Measurements from ENCODE around the gene RNF180. TPM values are rescaled to one million over a fixed set of nuclear protein-coding genes. Genes with fewer than 3 reads are reported as not detected.

Gene RNF180
- total RNA-seq, 4 donors from 2014 or later: 1.9 to 8.0 (median 3.2) TPM

DNA sequence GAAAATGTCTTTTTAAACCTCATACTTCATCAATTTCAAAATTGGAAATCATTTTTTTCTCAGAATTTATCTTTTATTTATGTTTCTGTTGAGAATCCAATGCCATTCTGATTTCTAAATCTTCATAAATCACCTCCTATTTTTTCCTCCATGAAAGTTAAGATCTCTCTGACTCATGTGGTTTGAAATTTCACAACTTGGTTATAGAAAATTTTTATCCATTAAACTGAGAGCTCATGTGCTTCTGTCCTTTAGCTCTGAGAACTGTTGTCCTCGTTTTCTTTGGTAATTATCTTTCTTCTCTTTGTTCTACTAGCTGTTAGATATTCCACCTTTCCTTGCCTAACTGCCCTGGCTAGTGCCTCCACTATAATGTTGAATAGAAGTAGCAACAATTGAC lies 1.5 kb upstream of the RNF180 start:
- intact Hi-C loops (cut with DNase I; ENCODE audit: low total_unique reads): no loop called here
- TF ChIP-seq EP300 (IDR thresholded peaks at IDR 0.05; ENCODE audit: low read depth) (no peak), POLR2AphosphoS5 (IDR thresholded peaks at IDR 0.05) (no peak), POLR2A (IDR thresholded peaks at IDR 0.05) (no peak)
- TF ChIP-seq, protein P1, sequence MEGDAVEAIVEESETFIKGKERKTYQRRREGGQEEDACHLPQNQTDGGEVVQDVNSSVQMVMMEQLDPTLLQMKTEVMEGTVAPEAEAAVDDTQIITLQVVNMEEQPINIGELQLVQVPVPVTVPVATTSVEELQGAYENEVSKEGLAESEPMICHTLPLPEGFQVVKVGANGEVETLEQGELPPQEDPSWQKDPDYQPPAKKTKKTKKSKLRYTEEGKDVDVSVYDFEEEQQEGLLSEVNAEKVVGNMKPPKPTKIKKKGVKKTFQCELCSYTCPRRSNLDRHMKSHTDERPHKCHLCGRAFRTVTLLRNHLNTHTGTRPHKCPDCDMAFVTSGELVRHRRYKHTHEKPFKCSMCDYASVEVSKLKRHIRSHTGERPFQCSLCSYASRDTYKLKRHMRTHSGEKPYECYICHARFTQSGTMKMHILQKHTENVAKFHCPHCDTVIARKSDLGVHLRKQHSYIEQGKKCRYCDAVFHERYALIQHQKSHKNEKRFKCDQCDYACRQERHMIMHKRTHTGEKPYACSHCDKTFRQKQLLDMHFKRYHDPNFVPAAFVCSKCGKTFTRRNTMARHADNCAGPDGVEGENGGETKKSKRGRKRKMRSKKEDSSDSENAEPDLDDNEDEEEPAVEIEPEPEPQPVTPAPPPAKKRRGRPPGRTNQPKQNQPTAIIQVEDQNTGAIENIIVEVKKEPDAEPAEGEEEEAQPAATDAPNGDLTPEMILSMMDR (IDR thresholded peaks at IDR 0.05): no peak
- Histone ChIP-seq H3K27me3 (peaks cover 37% of the 10 kb centered on the region), H3K27ac (no peak overlapping the region), H3K9me3 (no peaks in the 10 kb centered on the region), H3K4me1 (peaks cover 0 to 14% (median 6%) of the 10 kb centered on the region in 4 donors), H3K36me3 (no peaks in the 10 kb centered on the region), H3K4me3 (no peak overlapping the region)
- WGBS, 2 donors (ENCODE audit: low coverage in 1 of 2): 75 to 86% methylated on average over 1 of the region's 1 CpG
- no peak for DNase-seq
- in situ Hi-C loops (cut with MboI; ENCODE audit: low pct_ligation_motif_present in 1 of 4, low pct_unique_long_range_greater_than_20kb in 1 of 4, low sequenced_read_pairs in 3 of 4): loop anchor here in 1 of 4 donors (25.0 kb wide), 1 partner anchor 448 kb away; no protein-coding TSS in a partner anchor

DNA sequence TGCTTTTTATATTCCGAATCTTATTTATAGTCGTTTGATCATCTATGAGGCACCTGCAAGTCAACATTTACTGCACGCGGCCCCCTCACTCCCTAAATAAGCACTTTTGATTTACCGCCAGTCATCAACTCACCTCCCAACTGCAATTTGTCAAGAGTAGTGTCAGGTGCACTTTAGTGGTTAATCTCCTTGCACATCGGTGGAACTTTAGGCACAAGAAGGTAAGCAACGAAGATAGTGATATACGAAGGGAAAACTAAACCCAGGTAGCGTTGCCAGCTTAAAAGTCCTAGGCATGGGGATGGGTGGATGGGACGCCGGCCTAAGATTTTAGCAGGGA lies 513 bp upstream of the RNF180 start:
- no peak for DNase-seq
- in situ Hi-C loops (cut with MboI; ENCODE audit: low pct_ligation_motif_present in 1 of 4, low pct_unique_long_range_greater_than_20kb in 1 of 4, low sequenced_read_pairs in 3 of 4): loop anchor here in 1 of 4 donors (25.0 kb wide), 1 partner anchor 447 kb away; no protein-coding TSS in a partner anchor
- H3K4me1 ChIP-seq: peaks cover 0 to 14% (median 6%) of the 10 kb centered on the region in 4 donors
- TF ChIP-seq POLR2AphosphoS5 (IDR thresholded peaks at IDR 0.05) (no peak), EP300 (IDR thresholded peaks at IDR 0.05; ENCODE audit: low read depth) (no peak), POLR2A (IDR thresholded peaks at IDR 0.05) (no peak)
- TF ChIP-seq, protein P1 (IDR thresholded peaks at IDR 0.05): no peak
- peak overlapping the region in 3 of 4 donors; percentile 56 to 67 (median 65) for H3K4me3 ChIP-seq
- peaks cover 37% of the 10 kb centered on the region for H3K27me3 ChIP-seq
- no peaks in the 10 kb centered on the region for H3K9me3 ChIP-seq
- peak overlapping the region; percentile 48 to 71 (median 58) for H3K27ac ChIP-seq
- H3K36me3 ChIP-seq: no peaks in the 10 kb centered on the region
- WGBS, 2 donors (ENCODE audit: low coverage in 1 of 2): 33 to 35% methylated on average over 7 to 11 of the region's 11 CpGs
- intact Hi-C loops (cut with DNase I; ENCODE audit: low total_unique reads): no loop called here

DNA sequence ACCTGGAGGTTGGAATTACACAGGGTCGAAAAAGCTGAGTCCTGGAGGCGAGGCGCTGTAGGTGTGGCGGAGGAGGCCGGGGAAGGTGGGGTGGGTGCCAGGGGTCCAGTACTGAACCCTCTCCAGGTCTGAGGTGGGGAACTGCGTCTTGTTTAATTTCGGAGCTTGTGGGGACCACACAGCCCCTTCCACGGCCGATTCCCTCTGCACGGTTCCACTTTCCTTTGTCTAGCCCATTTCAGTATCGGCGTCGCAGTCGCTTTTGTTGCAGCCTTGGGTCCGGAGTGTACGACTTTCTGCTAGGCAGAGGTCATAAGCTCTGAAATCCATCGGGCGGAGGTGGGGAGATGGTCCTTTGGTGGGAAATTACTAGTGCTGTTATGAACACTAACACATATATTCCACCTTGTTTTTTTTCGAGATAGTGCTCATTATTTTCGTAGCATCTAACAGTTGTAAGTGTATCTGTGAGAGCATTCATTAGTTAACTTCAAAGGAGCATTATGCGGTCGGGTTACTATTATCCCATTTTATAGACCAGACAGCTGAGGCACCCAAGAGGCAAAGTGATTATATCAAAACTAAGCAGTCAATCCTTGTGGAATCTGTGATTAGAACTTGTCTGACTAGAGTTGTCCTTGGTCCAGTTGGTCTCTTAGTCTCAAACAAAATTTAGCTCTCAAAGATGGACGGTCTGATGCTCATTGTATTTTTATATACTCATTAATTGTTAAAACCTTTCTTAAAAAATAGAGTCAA lies 737 bp downstream of the RNF180 start:
- intact Hi-C loops (cut with DNase I; ENCODE audit: low total_unique reads): no loop called here
- TF ChIP-seq POLR2AphosphoS5 (IDR thresholded peaks at IDR 0.05): no peak
- TF ChIP-seq, protein P1 (IDR thresholded peaks at IDR 0.05): no peak
- no peak for TF ChIP-seq EP300 (IDR thresholded peaks at IDR 0.05; ENCODE audit: low read depth)
- no peak for TF ChIP-seq POLR2A (IDR thresholded peaks at IDR 0.05)
- Histone ChIP-seq H3K9me3 (no peaks in the 10 kb centered on the region), H3K4me1 (peaks cover 0 to 14% (median 6%) of the 10 kb centered on the region in 4 donors), H3K27me3 (peaks cover 37% of the 10 kb centered on the region), H3K4me3 (peak overlapping the region; percentile 39 to 67 (median 60)), H3K36me3 (no peaks in the 10 kb centered on the region), H3K27ac (peak overlapping the region; percentile 48 to 71 (median 58))
- no peak for DNase-seq
- WGBS, 2 donors (ENCODE audit: low coverage in 1 of 2): 21 to 25% methylated on average over 17 to 23 of the region's 23 CpGs
- in situ Hi-C loops (cut with MboI; ENCODE audit: low pct_ligation_motif_present in 1 of 4, low pct_unique_long_range_greater_than_20kb in 1 of 4, low sequenced_read_pairs in 3 of 4): loop anchor here in 1 of 4 donors (25.0 kb wide), 1 partner anchor 446 kb away; no protein-coding TSS in a partner anchor

DNA sequence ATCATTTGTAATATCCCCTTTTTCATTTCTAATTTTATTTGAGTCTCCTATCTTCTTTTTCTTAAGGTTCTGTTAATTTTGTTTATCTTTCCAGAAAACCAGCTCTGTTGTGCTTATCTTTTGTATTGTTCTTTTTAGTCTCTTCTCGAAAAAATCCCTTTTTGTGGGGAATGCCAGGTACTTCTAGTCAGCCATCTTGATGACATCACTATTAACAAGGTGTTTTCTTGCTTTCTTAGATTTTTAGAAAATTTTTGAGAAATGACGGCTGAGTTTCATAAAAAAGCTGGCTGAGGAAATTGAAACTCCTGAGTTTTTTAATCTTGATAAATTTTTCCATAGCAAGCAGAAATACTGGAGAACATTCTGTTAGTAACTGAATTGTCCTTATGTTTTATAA lies 10.7 kb downstream of the RNF180 start:
- WGBS, 2 donors (ENCODE audit: low coverage in 1 of 2): 49 to 76% methylated on average over 2 of the region's 2 CpGs

More for the DNA sequence above, 10.7 kb downstream of the RNF180 start:
- Histone ChIP-seq H3K36me3 (no peaks in the 10 kb centered on the region), H3K4me1 (no peaks in the 10 kb centered on the region), H3K9me3 (no peaks in the 10 kb centered on the region), H3K4me3 (no peak overlapping the region), H3K27ac (no peak overlapping the region), H3K27me3 (no peaks in the 10 kb centered on the region)
- TF ChIP-seq POLR2A (IDR thresholded peaks at IDR 0.05) (no peak), POLR2AphosphoS5 (IDR thresholded peaks at IDR 0.05) (no peak), EP300 (IDR thresholded peaks at IDR 0.05; ENCODE audit: low read depth) (no peak)
- TF ChIP-seq, protein P1 (IDR thresholded peaks at IDR 0.05): no peak
- DNase-seq: no peak
- intact Hi-C loops (cut with DNase I; ENCODE audit: low total_unique reads): no loop called here
- in situ Hi-C loops (cut with MboI; ENCODE audit: low pct_ligation_motif_present in 1 of 4, low pct_unique_long_range_greater_than_20kb in 1 of 4, low sequenced_read_pairs in 3 of 4): no loop called here
